K562 (cell line): ENCODE measurements around the gene SPRED2. TPM values are rescaled to one million over a fixed set of nuclear protein-coding genes. Genes with fewer than 3 reads are reported as not detected.

Source experiments
- ARID1B ChIP-seq: fragments of 450-650 bp; IDR thresholded peaks from 2 replicates; pipeline ENCODE4 v1.6.1; 2016; ENCODE audit warnings: antibody characterized with exemption, mild to moderate bottlenecking, inconsistent platforms
- ATF1 ChIP-seq, 2 experiments: fragments of 450-650 bp in 1 of 2; IDR thresholded peaks; 2 replicates each; pipeline ENCODE4 v1.6.1; 2016; ENCODE audit warnings: missing compliant biosample characterization in 1 of 2, missing genetic modification characterization in 1 of 2
- CCNT2 ChIP-seq: IDR thresholded peaks from 2 replicates; pipeline ENCODE4 v1.6.1; 2011; ENCODE audit warnings: borderline replicate concordance, low read depth, mild to moderate bottlenecking, moderate library complexity, mixed read lengths, low read length; ENCODE audit not compliant: insufficient read length; ENCODE audit errors: extremely low read depth
- CREB3L1 ChIP-seq: fragments of 450-650 bp; IDR thresholded peaks from 2 replicates; pipeline ENCODE4 v1.6.1; 2014; ENCODE audit warnings: low read depth, mild to moderate bottlenecking, moderate library complexity, borderline replicate concordance
- DDX20 ChIP-seq: fragments of 450-650 bp; IDR thresholded peaks from 2 replicates; pipeline ENCODE4 v1.6.1; 2016; ENCODE audit warnings: missing genetic modification characterization, low read depth, mild to moderate bottlenecking, missing compliant biosample characterization, moderate library complexity
- ETS2 ChIP-seq: IDR thresholded peaks from 2 replicates; pipeline ENCODE4 v1.6.1; 2016; ENCODE audit warnings: borderline replicate concordance, missing genetic modification characterization, mild to moderate bottlenecking, moderate library complexity, missing compliant biosample characterization; ENCODE audit not compliant: poor library complexity, severe bottlenecking
- ETV1 ChIP-seq: fragments of 450-650 bp; conservative IDR thresholded peaks from 2 replicates; pipeline ENCODE4 v1.6.1; 2016; ENCODE audit warnings: missing genetic modification characterization, control low read depth, low read depth, missing compliant biosample characterization
- KLF16 ChIP-seq: IDR thresholded peaks from 2 replicates; pipeline ENCODE4 v1.6.1; 2016; ENCODE audit warnings: antibody characterized with exemption
- MCM2 ChIP-seq: fragments of 450-650 bp; IDR thresholded peaks from 2 replicates; pipeline ENCODE4 v1.6.1; 2017; ENCODE audit warnings: low read depth, mild to moderate bottlenecking
- MIER1 ChIP-seq: fragments of 450-650 bp; IDR thresholded peaks from 2 replicates; pipeline ENCODE4 v1.6.1; 2016; ENCODE audit warnings: antibody characterized with exemption, mild to moderate bottlenecking, low read depth
- NCOA1 ChIP-seq: fragments of 450-650 bp; IDR thresholded peaks from 2 replicates; pipeline ENCODE4 v1.6.1; 2016; ENCODE audit warnings: low read depth
- NR2F6 ChIP-seq: fragments of 450-650 bp; formaldehyde crosslinking; IDR thresholded peaks from 2 replicates; pipeline ENCODE4 v1.4.0; 2020; ENCODE audit warnings: mild to moderate bottlenecking
- RCOR1 ChIP-seq, 2 experiments: IDR thresholded peaks; 2 replicates each; pipeline ENCODE4 v1.6.1; 2012; ENCODE audit warnings: low read depth in 2 of 2, low read length in 2 of 2, borderline replicate concordance in 1 of 2, improper control_type of control experiment in 1 of 2
- SETDB1 ChIP-seq: IDR thresholded peaks from one replicate; pipeline ENCODE4 v1.6.1; 2012; ENCODE audit warnings: low read length, control low read depth, inconsistent platforms
- SMAD1 ChIP-seq: fragments of 150-350 bp; IDR thresholded peaks from 2 replicates; pipeline ENCODE4 v1.6.1; 2014; ENCODE audit warnings: low read length, low read depth; ENCODE audit not compliant: partially characterized antibody
- SMAD3 ChIP-seq: fragments of 450-650 bp; formaldehyde crosslinking; conservative IDR thresholded peaks from 2 replicates; pipeline ENCODE4 v1.4.0; 2020; ENCODE audit warnings: mild to moderate bottlenecking
- SP1 ChIP-seq: sonication (generic); formaldehyde crosslinking; IDR thresholded peaks from 2 replicates; pipeline ENCODE4 v1.8.1; 2022; ENCODE audit warnings: mild to moderate bottlenecking, missing genetic modification reagents
- ZNF253 ChIP-seq: fragments of 250-450 bp; sonication (Bioruptor Pico); conservative IDR thresholded peaks from 2 replicates; pipeline ENCODE4 v1.6.1; 2021; ENCODE audit warnings: mild to moderate bottlenecking
- polyA plus RNA-seq, 8 experiments: library from polyadenylated mRNA; depleted of rRNA in 4 of 8; stranded (reverse) in 5 of 8; unstranded in 3 of 8; fragments of >200 nt; fragmentation: Nextera tagmentation in 2 of 8; fragmentation: Illumina TruSeq in 1 of 8; extraction: Ambion mirVana in 2 of 8; extraction: Trizol in 1 of 8; gene quantifications; 2 replicates each; pipeline versions ENCODE4 v1.2.1 to v1.2.3, GENCODE V29; 2011 to 2014; ENCODE audit warnings: inconsistent platforms in 1 of 8, missing spikeins in 1 of 8
- total RNA-seq, 7 experiments: library from RNA; depleted of rRNA in 6 of 7; stranded (reverse); fragments of >200 nt in 6 of 7; fragmentation: Illumina TruSeq in 2 of 7; extraction: Trizol in 2 of 7; gene quantifications; 2 replicates each; pipeline versions ENCODE4 v1.2.1 to v1.2.3, GENCODE V29; 2011 to 2021; ENCODE audit warnings: low replicate concordance in 1 of 7
- TF ChIP-seq, protein P1 (sequence below): fragments of 200-800 bp; sonication (Bioruptor generic); IDR thresholded peaks from 2 replicates; pipeline ENCODE4 v1.6.1; 2017; ENCODE audit warnings: missing genetic modification characterization, missing compliant biosample characterization
- TF ChIP-seq, protein P2 (sequence below): sonication (generic); formaldehyde crosslinking; IDR thresholded peaks from 2 replicates; pipeline ENCODE4 v1.9.0; 2022; ENCODE audit warnings: mild to moderate bottlenecking, missing genetic modification reagents
- TF ChIP-seq, protein P3 (sequence below): IDR thresholded peaks from 2 replicates; pipeline ENCODE4 v1.6.1; 2011; ENCODE audit warnings: borderline replicate concordance, low read depth, mild to moderate bottlenecking, moderate library complexity, low read length; ENCODE audit not compliant: insufficient read depth, poor library complexity, severe bottlenecking
- TF ChIP-seq, protein P4 (sequence below): sonication (generic); formaldehyde crosslinking; IDR thresholded peaks from 2 replicates; pipeline ENCODE4 v1.8.1; 2022; ENCODE audit warnings: missing genetic modification reagents

Gene SPRED2
- total and polyA plus RNA-seq, 9 of the 15 experiments (the other 6 are each of a cell fraction or from before 2014, with no cell fraction given): 4.6 to 50.8 (median 14.1) TPM

GRCh38 chr2:65382776-65383357 is 49.5 kb downstream of the SPRED2 start (continued):
- TF ChIP-seq, protein P1, sequence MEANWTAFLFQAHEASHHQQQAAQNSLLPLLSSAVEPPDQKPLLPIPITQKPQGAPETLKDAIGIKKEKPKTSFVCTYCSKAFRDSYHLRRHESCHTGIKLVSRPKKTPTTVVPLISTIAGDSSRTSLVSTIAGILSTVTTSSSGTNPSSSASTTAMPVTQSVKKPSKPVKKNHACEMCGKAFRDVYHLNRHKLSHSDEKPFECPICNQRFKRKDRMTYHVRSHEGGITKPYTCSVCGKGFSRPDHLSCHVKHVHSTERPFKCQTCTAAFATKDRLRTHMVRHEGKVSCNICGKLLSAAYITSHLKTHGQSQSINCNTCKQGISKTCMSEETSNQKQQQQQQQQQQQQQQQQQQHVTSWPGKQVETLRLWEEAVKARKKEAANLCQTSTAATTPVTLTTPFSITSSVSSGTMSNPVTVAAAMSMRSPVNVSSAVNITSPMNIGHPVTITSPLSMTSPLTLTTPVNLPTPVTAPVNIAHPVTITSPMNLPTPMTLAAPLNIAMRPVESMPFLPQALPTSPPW (CRISPR knock-in tag): peak; percentile 71
- TF ChIP-seq SETDB1 (no peak), ATF1 (CRISPR knock-in tag; IDR thresholded peaks at IDR 0.05) (no peak), ATF1 (tag; IDR thresholded peaks at IDR 0.05) (peak; percentile 58; the same call in 1 of the 2 replicates), ZNF253 (CRISPR knock-in tag) (no peak), SP1 (CRISPR knock-in tag) (no peak), ETV1 (tag) (peak; percentile 83), MIER1 (no peak), RCOR1 (IDR thresholded peaks at IDR 0.05; ENCODE audit: borderline replicate concordance in 1 of 2, low read depth in 2 of 2, low read length in 2 of 2) (peak in 1 of 2 experiments; percentile 73; a peak in 1 of 4 replicates), CCNT2 (peak; percentile 50), KLF16 (no peak; the same call in 1 of the 2 replicates), DDX20 (tag) (no peak), ARID1B (peak; percentile 68), SMAD3 (CRISPR knock-in tag) (no peak), CREB3L1 (0 out of 2 replicates have a peak, but pooled peaks have one; percentile 26), NCOA1 (no peak), SMAD1 (peak; percentile 75), NR2F6 (CRISPR knock-in tag) (no peak), MCM2 (no peak), ETS2 (tag) (no peak)
- TF ChIP-seq, protein P2, sequence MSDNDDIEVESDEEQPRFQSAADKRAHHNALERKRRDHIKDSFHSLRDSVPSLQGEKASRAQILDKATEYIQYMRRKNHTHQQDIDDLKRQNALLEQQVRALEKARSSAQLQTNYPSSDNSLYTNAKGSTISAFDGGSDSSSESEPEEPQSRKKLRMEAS (CRISPR knock-in tag): peak; percentile 67
- TF ChIP-seq, protein P3, sequence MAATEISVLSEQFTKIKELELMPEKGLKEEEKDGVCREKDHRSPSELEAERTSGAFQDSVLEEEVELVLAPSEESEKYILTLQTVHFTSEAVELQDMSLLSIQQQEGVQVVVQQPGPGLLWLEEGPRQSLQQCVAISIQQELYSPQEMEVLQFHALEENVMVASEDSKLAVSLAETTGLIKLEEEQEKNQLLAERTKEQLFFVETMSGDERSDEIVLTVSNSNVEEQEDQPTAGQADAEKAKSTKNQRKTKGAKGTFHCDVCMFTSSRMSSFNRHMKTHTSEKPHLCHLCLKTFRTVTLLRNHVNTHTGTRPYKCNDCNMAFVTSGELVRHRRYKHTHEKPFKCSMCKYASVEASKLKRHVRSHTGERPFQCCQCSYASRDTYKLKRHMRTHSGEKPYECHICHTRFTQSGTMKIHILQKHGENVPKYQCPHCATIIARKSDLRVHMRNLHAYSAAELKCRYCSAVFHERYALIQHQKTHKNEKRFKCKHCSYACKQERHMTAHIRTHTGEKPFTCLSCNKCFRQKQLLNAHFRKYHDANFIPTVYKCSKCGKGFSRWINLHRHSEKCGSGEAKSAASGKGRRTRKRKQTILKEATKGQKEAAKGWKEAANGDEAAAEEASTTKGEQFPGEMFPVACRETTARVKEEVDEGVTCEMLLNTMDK: no peak
- TF ChIP-seq, protein P4, sequence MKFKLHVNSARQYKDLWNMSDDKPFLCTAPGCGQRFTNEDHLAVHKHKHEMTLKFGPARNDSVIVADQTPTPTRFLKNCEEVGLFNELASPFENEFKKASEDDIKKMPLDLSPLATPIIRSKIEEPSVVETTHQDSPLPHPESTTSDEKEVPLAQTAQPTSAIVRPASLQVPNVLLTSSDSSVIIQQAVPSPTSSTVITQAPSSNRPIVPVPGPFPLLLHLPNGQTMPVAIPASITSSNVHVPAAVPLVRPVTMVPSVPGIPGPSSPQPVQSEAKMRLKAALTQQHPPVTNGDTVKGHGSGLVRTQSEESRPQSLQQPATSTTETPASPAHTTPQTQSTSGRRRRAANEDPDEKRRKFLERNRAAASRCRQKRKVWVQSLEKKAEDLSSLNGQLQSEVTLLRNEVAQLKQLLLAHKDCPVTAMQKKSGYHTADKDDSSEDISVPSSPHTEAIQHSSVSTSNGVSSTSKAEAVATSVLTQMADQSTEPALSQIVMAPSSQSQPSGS (CRISPR knock-in tag): no peak
